Testis (tissue), 3 donors: ENCODE data around the gene MPC1L. TPM values are rescaled to one million over a fixed set of nuclear protein-coding genes. Genes with fewer than 3 reads are reported as not detected.
A peak's percentile ranks its signal among the peaks of the same experiment; 100 is the strongest.

Source experiments
- DNase-seq: peaks from one replicate; pipeline ENCODE4 v3.0.0-alpha.2; 2019
- H3K27ac ChIP-seq, 2 donors: fragments of 200-600 bp; sonication (generic); one replicate each; pipeline ENCODE4 v1.5.1; 2019
- H3K27me3 ChIP-seq: fragments of 200-600 bp; sonication (generic); one replicate; pipeline ENCODE4 v1.5.1; 2019
- H3K36me3 ChIP-seq: fragments of 200-600 bp; sonication (generic); one replicate; pipeline ENCODE4 v1.5.1; 2017; ENCODE audit warnings: low read depth; ENCODE audit errors: missing control alignments
- H3K4me1 ChIP-seq: fragments of 200-600 bp; sonication (generic); one replicate; pipeline ENCODE4 v1.5.1; 2019
- H3K4me3 ChIP-seq, 2 donors: fragments of 200-600 bp; sonication (generic); one replicate each; pipeline ENCODE4 v1.5.1; 2017 to 2019
- H3K9me3 ChIP-seq: fragments of 200-600 bp; sonication (generic); one replicate; pipeline ENCODE4 v1.5.1; 2017
- CTCF ChIP-seq, 3 experiments: fragments of 450-650 bp in 2 of 3; fragments of 200-600 bp in 1 of 3; sonication (generic) in 1 of 3; IDR thresholded peaks; one replicate each; pipeline ENCODE4 v1.5.1; 2016 to 2019; ENCODE audit warnings: antibody characterized with exemption in 3 of 3, mild to moderate bottlenecking in 2 of 3, moderate library complexity in 1 of 3
- POLR2A ChIP-seq: fragments of 450-650 bp; IDR thresholded peaks from one replicate; pipeline ENCODE4 v1.6.1; 2017; ENCODE audit warnings: antibody characterized with exemption, mild to moderate bottlenecking, moderate library complexity
- WGBS, 2 donors: methylation state at CpG; one replicate each; pipeline ENCODE4 v1.1.5; 2018; 5-methylcytosine and 5-hydroxymethylcytosine counted together
- intact Hi-C: fragments of 100-400 bp; cut with DNase I; formaldehyde crosslinking; loops from one replicate; pipeline ENCODE4 v1.15.1; 2023; ENCODE audit warnings: low total_unique reads
- polyA plus RNA-seq: library from polyadenylated mRNA; stranded (reverse); fragments of 350-450 nt; fragmentation: Illumina TruSeq; extraction: RNeasy Lipid Tissue Mini Kit (QIAGEN cat#74804); gene quantifications from one replicate; pipeline ENCODE4 v1.2.3, GENCODE V29; 2014; ENCODE audit warnings: low read depth, low replicate concordance; ENCODE audit not compliant: insufficient read depth
- total RNA-seq, 2 donors: library from RNA; depleted of rRNA; stranded (reverse); fragments of >200 nt; gene quantifications; one replicate each; pipeline ENCODE4 v1.2.3, GENCODE V29; 2016

MPC1L gene
- total and polyA plus RNA-seq, 3 donors from 2014 or later: 8.5 to 17.3 (median 11.4) TPM

- Histone ChIP-seq H3K27me3 (no peaks in the 10 kb centered on the region), H3K4me1 (no peaks in the 10 kb centered on the region), H3K36me3 (no peaks in the 10 kb centered on the region), H3K4me3 (peak overlapping the region in 1 of 2 donors; percentile 23), H3K9me3 (no peaks in the 10 kb centered on the region), H3K27ac (peak overlapping the region; percentile 39 to 73)
- intact Hi-C loops: no loop called here
- 7 to 13% methylated on average over 4 of the region's 4 CpGs for WGBS, 2 donors
- peak; percentile 66 for DNase-seq
- TF ChIP-seq POLR2A (no peak), CTCF (IDR thresholded peaks at IDR 0.05) (no peak)
Observed at GRCh38 chrX:40644821-40645358, 21.7 kb downstream of the MPC1L start.

- no peaks in the 10 kb centered on the region for H3K9me3 ChIP-seq
- DNase-seq: no peak
- no peaks in the 10 kb centered on the region for H3K4me1 ChIP-seq
- TF ChIP-seq CTCF (IDR thresholded peaks at IDR 0.05) (no peak), POLR2A (no peak)
- no peaks in the 10 kb centered on the region for H3K27me3 ChIP-seq
- peak overlapping the region; percentile 68 to 78 for H3K4me3 ChIP-seq
- peak overlapping the region; percentile 39 to 71 for H3K27ac ChIP-seq
- H3K36me3 ChIP-seq: no peaks in the 10 kb centered on the region
- 0 to 2% methylated on average over 7 to 29 of the region's 33 CpGs for WGBS, 2 donors
- intact Hi-C loops: no loop called here
Observed at GRCh38 chrX:40646489-40647306, 23.5 kb downstream of the MPC1L start.

- Histone ChIP-seq H3K36me3 (no peaks in the 10 kb centered on the region), H3K4me1 (no peaks in the 10 kb centered on the region), H3K27ac (peak within 1 kb of the TSS; percentile 39 to 71), H3K4me3 (peak within 1 kb of the TSS; percentile 68 to 78), H3K9me3 (no peaks in the 10 kb centered on the region), H3K27me3 (no peaks in the 10 kb centered on the region)
- intact Hi-C loops: no loop called here
- peak; percentile 89 for DNase-seq
- no peak for TF ChIP-seq POLR2A
- TF ChIP-seq CTCF (IDR thresholded peaks at IDR 0.05): no peak
- WGBS, 2 donors: 2 to 4% methylated on average over 11 to 33 of the region's 66 CpGs
Observed at GRCh38 chrX:40647307-40648197, 24.3 kb downstream of the MPC1L start, which contains the start of gene CXorf38. CXorf38 (minus strand) TSS chrX:40647561; CDS start chrX:40647520, 41 bp downstream.

GRCh38 chrX:40651620-40652223 is 28.5 kb downstream of the MPC1L start:
- no peaks in the 10 kb centered on the region for H3K9me3 ChIP-seq
- TF ChIP-seq POLR2A (no peak), CTCF (IDR thresholded peaks at IDR 0.05) (peak; percentile 69 to 71 (median 70))
- no peaks in the 10 kb centered on the region for H3K36me3 ChIP-seq
- H3K27me3 ChIP-seq: no peaks in the 10 kb centered on the region
- H3K4me1 ChIP-seq: no peaks in the 10 kb centered on the region
- 19 to 28% methylated on average over 3 of the region's 3 CpGs for WGBS, 2 donors
- H3K4me3 ChIP-seq: no peak overlapping the region
- intact Hi-C loops: no loop called here
- H3K27ac ChIP-seq: no peak overlapping the region
- peak; percentile 78 for DNase-seq
